AG20443 (cell line): Measurements from ENCODE around the gene TBPL2.
"Not testable (repeated sequence)": the region's sequence is repeated elsewhere in the genome, so short reads cannot be mapped to it uniquely, and the experiment has no call there.

Experiments used
- DNase-seq: peaks from one replicate; pipeline ENCODE4 v3.0.0; 2012; ENCODE audit warnings: low spot score, mixed read lengths

The TBPL2 gene

DNA sequence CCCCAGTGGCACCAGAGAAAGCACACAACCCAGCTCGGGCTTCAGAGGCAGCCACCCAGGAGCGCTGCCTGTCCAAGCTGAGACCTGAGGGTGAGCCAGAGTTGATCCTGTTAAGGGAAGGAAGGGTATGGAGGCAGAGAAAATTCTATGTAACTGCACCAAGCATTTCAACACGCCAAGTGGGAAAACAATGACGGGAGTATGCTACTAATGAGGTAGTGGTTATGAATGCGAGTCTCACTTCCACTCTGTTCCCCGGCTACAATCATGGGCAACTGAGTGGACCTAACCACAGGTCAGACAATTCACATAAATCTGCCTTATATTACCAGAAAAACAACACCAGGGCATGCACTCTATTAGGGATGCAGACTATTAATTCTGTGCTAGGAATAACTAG, 38.7 kb downstream of the TBPL2 start:
- DNase-seq = no peak

GRCh38 chr14:55399852-55400251, 40.6 kb downstream of the TBPL2 start:
- DNase-seq = no peak

DNA sequence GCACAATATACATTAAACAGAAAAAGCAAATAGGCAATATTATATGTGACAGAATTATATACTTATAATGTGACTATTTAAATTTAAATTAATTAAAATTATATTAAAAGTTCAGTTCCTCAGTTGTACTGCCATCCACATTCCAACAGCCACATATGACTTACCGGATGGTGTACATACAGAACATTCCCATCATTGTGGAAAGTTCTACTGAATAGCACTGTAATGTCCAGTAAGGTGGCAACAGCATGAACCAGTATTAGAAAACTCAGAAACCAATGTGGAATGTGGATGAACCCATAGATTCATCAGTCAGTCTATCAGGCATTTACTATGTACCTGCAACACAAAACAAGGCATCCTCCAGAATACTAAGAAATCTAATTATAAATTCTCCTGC, 41.2 kb downstream of the TBPL2 start:
- DNase-seq = no peak

- DNase-seq = peak; percentile 84
Observed at GRCh38 chr14:55398679-55399078, 41.7 kb downstream of the TBPL2 start.

GRCh38 chr14:55389330-55389729, 51.1 kb downstream of the TBPL2 start:
- DNase-seq = peak; percentile 55

GRCh38 chr14:55388160-55388559, 52.3 kb downstream of the TBPL2 start:
- no peak for DNase-seq

GRCh38 chr14:55387121-55387520, 53.3 kb downstream of the TBPL2 start:
- DNase-seq = no peak

GRCh38 chr14:55386037-55386808, 54.2 kb downstream of the TBPL2 start:
- DNase-seq = no peak

- no peak for DNase-seq
Observed at GRCh38 chr14:55384536-55384935, 55.9 kb downstream of the TBPL2 start.

DNA sequence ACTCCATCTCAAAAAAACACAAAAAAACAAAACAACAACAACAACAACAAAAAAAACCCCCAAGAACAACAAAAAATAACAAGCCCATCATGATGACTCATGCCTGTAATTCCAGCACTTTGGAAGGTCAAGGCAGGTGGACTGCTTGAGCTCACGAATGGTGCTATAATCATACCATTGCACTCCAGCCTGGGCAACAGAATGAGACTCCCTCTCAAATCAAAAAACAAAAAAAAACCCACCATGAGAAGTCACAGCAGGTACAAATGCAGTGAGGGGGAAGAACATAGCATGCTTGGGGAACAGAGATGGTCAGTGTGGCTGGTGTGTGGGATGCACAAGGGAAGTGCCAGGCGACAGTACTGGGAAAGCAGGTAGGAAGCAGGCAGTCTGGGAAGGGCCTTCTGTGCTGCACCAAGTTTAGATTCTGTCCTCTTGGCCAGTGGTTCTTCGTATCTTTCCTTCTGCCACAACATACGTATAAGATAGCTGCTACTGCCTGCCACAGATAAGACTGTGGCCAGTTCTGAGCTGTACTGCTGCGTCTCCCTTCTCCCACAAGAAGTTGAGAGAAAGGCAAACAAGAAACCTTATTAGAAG, 56.8 kb downstream of the TBPL2 start:
- no peak for DNase-seq

DNA sequence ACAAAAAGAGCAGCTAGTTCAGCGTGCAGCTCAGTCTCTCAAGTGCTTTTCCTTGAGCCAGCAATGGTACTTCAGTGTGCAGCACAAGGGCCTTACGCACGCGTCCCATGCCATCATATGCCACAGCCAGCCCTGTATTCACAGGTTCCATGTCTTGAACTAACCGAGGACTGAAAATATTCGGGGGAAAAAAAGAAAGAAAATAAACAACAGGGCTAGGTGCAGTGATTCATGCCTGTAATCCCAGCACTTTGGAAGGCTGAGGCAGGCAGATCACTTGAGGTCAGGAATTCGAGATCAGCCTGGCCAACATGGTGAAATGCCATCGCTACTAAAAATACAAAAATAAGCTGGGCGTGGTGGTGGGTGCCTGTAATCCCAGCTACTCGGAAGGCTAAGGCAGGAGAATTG, 57.4 kb downstream of the TBPL2 start:
- DNase-seq = not testable (repeated sequence)

DNA sequence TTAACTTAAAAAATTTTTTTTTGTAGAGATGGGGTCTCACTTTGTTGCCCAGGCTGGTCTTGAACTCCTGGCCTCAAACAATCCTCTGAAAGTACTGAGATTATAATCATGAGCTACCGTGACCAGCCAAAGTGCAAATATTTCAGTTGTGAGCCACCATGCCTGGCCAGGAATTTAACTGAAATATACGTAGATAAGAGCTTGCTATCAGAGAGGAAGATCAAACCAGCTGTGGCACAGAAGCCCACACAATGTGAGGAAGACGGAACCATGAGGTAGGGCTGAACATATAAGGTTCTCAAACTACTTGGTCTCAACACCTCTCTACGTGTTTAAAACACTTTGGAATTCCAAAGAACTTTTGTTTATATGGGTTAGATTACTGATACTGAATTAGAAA, 57.9 kb downstream of the TBPL2 start:
- DNase-seq = no peak

DNA sequence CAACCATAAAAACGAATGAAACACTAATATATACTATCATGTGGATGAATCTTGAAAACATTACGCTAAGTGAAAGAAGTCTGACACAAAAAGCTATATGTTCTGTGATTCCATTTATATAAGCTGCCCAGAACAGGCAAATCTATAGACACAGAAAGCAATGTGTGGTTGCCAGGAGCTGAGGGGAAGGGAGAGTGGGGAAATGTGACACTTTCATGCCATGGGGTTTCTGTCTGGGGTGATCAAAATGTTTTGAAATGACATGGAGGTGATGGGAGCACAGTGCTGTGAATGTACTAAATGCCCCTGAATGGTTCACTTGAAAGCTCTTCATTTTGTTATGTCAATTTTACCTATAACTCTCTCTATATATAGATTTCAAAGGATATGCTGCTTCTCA, 58.9 kb downstream of the TBPL2 start:
- no peak for DNase-seq

DNA sequence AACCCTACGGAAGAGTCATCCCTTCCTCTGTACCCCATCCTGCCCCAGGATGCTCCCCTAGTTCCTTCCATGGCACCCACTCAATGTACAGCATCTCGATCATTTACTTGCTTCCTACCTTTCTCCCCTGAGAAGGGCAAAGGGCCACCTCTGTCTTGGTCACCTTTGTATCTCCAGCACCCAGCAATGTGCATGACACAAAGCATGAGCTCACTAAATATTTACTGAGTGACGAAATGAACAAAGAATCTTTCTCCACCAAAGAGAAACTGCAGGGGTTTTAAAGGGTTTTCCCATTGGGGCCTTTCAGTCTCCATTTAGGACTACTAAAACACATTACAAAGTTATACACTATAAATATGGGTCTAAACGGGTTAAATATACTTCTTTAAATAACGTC, 59.4 kb downstream of the TBPL2 start:
- no peak for DNase-seq

GRCh38 chr14:55377236-55377635, 63.2 kb downstream of the TBPL2 start:
- DNase-seq = no peak

DNA sequence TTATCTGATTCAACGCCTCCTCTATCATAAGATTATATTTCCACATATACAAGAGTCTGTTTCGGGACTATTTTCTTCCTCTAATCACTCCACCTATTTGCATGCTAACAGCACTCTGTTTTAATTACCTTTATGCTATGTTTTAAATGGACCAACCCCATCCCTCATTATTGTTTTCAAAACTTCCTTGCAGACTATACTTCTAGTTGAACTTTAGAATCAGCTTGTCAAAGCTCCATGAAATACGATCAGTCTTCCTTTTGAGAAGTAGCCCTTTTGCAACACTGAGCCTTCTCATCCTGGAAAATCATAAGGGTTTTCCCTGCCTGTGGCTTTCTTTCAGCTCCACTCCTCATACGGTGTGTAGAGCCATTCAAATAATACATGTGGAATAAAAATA, 65.6 kb downstream of the TBPL2 start:
- DNase-seq = no peak

GRCh38 chr14:55373784-55374705, 66.4 kb downstream of the TBPL2 start:
- DNase-seq = no peak

GRCh38 chr14:55372825-55373224, 67.6 kb downstream of the TBPL2 start:
- DNase-seq = no peak

DNA sequence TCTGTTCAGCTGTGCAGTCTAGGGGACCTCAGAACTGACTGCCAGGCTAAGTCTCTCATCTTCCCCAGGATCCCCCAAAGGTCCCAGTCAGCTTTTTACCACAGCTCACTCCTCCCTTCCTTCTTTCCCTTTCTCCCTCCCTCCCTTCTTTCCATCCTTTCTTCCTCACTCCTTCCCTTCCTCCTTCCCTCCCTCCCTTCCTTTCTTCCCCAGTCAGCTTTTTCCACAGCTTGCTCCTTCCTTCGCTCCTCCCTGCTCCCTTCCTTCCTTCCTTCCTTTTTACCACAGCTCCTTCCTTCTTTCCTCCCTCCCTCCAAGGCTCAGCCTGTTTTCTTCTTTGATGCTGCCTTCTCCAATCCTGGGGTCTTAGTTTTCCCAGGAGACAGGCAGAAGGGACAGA, 68.0 kb downstream of the TBPL2 start:
- DNase-seq = no peak

DNA sequence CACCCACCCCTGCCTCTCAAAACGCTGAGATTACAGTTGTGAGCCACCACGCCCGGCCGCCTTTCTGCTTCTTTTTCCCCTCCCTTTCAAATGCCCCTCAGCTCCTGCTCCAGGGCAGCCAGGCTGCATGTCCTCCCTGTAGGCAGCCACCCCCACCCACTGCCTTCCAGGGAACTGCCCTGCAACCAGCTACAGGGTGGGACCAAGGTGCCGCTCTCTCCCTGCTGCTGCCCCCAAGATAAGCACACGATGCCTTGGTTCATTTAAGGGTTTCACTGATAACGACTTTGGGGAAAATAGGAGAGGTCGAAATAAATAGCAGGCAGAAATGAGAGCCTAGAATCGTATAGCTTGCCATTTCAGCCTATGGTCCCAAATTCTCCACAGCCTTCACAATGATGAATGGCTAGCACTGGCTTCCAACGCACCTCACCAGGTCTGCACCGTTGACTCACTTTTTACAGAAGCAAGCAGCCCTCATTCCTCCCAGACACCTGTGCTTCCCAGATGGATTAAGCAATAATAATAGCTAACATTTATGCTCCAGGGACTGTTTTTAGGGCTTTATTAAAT, 69.4 kb downstream of the TBPL2 start:
- no peak for DNase-seq

GRCh38 chr14:55366271-55366670, 74.1 kb downstream of the TBPL2 start:
- DNase-seq = peak; percentile 64
